Measurements from ENCODE around the gene POLA2.

DNA sequence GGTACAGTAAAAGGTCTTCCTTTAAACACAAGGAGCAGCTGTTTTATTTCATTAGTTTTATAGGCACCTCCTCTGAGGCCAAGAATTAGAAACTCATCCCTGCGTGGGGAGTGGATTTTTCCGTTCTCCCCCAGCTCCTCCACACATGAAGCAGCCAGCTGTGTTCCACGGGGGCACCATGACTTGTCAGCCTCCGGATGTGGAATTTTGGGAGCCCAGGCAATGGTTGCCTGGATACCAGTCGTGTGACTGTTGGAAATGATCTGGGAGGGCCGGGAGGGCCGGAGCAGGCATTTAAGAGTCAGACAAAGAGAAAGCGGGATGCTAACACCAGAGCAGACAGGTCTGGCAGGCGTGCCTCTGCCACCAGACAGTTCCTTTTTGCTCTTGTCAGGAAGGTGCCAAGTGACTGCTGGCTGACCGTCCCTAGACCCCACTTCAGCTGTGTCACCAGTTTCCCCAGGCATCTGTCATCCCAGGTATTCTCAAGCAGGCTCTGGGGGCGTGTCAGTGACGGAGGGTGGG lies 37.0 kb downstream of the POLA2 start:
- TF ChIP-seq, protein P1, sequence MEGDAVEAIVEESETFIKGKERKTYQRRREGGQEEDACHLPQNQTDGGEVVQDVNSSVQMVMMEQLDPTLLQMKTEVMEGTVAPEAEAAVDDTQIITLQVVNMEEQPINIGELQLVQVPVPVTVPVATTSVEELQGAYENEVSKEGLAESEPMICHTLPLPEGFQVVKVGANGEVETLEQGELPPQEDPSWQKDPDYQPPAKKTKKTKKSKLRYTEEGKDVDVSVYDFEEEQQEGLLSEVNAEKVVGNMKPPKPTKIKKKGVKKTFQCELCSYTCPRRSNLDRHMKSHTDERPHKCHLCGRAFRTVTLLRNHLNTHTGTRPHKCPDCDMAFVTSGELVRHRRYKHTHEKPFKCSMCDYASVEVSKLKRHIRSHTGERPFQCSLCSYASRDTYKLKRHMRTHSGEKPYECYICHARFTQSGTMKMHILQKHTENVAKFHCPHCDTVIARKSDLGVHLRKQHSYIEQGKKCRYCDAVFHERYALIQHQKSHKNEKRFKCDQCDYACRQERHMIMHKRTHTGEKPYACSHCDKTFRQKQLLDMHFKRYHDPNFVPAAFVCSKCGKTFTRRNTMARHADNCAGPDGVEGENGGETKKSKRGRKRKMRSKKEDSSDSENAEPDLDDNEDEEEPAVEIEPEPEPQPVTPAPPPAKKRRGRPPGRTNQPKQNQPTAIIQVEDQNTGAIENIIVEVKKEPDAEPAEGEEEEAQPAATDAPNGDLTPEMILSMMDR (IDR thresholded peaks at IDR 0.05; ENCODE audit: extremely low read depth in 1 of 2, insufficient read depth in 1 of 2, low read depth in 1 of 2, low read length in 2 of 2): no peak
- TF ChIP-seq EZH2 (IDR thresholded peaks at IDR 0.05; ENCODE audit: borderline replicate concordance, low read depth, low read length, severe bottlenecking): no peak
- no peak for TF ChIP-seq POLR2AphosphoS5 (IDR thresholded peaks at IDR 0.05; ENCODE audit: insufficient read depth, low read depth, low read length)
- no peak for TF ChIP-seq POLR2A (IDR thresholded peaks at IDR 0.05; ENCODE audit: low read depth, low read length)
- no peak for TF ChIP-seq MYC (IDR thresholded peaks at IDR 0.05; ENCODE audit: low read depth, low read length)
- TF ChIP-seq FOS (IDR thresholded peaks at IDR 0.05; ENCODE audit: borderline replicate concordance, insufficient read depth, low read length): no peak
- TF ChIP-seq, protein P2, sequence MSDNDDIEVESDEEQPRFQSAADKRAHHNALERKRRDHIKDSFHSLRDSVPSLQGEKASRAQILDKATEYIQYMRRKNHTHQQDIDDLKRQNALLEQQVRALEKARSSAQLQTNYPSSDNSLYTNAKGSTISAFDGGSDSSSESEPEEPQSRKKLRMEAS (IDR thresholded peaks at IDR 0.05; ENCODE audit: insufficient read depth, insufficient read length): no peak

Data from endothelial cell of umbilical vein (primary cell).